ENCODE data around the gene ELL.
"Not testable (repeated sequence)": the region's sequence is repeated elsewhere in the genome, so short reads cannot be mapped to it uniquely, and the experiment has no call there.

ELL gene

DNA sequence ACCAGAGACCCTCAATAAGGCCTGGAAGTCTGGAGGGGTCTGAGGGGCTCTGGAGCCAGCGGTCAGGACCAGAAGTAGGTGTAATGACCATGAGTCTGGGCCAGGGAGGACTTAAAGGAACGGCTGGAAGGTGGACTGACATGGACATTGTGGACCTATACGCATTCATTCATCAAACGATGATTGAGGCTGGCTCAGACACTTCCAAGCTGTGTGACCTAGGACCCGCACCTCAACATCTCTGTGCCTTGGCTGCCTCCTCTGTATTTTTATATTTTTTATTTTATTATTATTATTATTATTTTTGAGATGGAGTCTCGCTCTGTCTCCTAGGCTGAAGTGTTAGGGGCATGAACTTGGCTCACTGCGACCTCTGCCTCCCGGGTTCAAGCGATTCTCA lies 115.1 kb downstream of the ELL start:
- H3K27ac ChIP-seq (replicated peaks), result no peak overlapping the region
- TF ChIP-seq GABPA (IDR thresholded peaks at IDR 0.05; ENCODE audit: low read depth) (no peak), SPI1 (IDR thresholded peaks at IDR 0.05; ENCODE audit: borderline replicate concordance, low read depth) (no peak), POLR2AphosphoS5 (IDR thresholded peaks at IDR 0.05; ENCODE audit: low read depth) (no peak), REST (IDR thresholded peaks at IDR 0.05; ENCODE audit: insufficient replicate concordance, low read depth) (no peak)
- TF ChIP-seq, protein P1, sequence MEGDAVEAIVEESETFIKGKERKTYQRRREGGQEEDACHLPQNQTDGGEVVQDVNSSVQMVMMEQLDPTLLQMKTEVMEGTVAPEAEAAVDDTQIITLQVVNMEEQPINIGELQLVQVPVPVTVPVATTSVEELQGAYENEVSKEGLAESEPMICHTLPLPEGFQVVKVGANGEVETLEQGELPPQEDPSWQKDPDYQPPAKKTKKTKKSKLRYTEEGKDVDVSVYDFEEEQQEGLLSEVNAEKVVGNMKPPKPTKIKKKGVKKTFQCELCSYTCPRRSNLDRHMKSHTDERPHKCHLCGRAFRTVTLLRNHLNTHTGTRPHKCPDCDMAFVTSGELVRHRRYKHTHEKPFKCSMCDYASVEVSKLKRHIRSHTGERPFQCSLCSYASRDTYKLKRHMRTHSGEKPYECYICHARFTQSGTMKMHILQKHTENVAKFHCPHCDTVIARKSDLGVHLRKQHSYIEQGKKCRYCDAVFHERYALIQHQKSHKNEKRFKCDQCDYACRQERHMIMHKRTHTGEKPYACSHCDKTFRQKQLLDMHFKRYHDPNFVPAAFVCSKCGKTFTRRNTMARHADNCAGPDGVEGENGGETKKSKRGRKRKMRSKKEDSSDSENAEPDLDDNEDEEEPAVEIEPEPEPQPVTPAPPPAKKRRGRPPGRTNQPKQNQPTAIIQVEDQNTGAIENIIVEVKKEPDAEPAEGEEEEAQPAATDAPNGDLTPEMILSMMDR (IDR thresholded peaks at IDR 0.05; ENCODE audit: insufficient read depth, low read length), result no peak
- H3K27me3 ChIP-seq (ENCODE audit: insufficient read depth, poor library complexity, severe bottlenecking), result no peaks in the 10 kb centered on the region
- no peak for DNase-seq (ENCODE audit: low read depth in 1 of 2, low spot score in 1 of 2)
- no peak overlapping the region for H3K4me3 ChIP-seq (replicated peaks; ENCODE audit: insufficient read depth, low read length)

- not testable (repeated sequence) for H3K27me3 ChIP-seq (ENCODE audit: insufficient read depth, poor library complexity, severe bottlenecking); H3K27ac ChIP-seq (replicated peaks); H3K4me3 ChIP-seq (replicated peaks; ENCODE audit: insufficient read depth, low read length); DNase-seq (ENCODE audit: low read depth in 1 of 2, low spot score in 1 of 2)
Observed at GRCh38 chr19:18405754-18406153, 116.1 kb downstream of the ELL start.

- peak in 1 of 2 experiments; percentile 63 for DNase-seq (ENCODE audit: low read depth in 1 of 2, low spot score in 1 of 2)
- H3K4me3 ChIP-seq (replicated peaks; ENCODE audit: insufficient read depth, low read length); H3K27me3 ChIP-seq (ENCODE audit: insufficient read depth, poor library complexity, severe bottlenecking): not testable (repeated sequence)
- peak overlapping the region; percentile 78 for H3K27ac ChIP-seq (replicated peaks)
- peak; percentile 86 for TF ChIP-seq SPI1 (IDR thresholded peaks at IDR 0.05; ENCODE audit: borderline replicate concordance, low read depth)
Observed at GRCh38 chr19:18402455-18403248, 119.2 kb downstream of the ELL start.

- Histone ChIP-seq H3K27ac (replicated peaks) (peak overlapping the region; percentile 78), H3K4me3 (replicated peaks; ENCODE audit: insufficient read depth, low read length) (no peak overlapping the region), H3K27me3 (ENCODE audit: insufficient read depth, poor library complexity, severe bottlenecking) (no peaks in the 10 kb centered on the region)
- DNase-seq (ENCODE audit: low read depth in 1 of 2, low spot score in 1 of 2), result peak; percentile 87 to 98
- TF ChIP-seq, protein P1 (IDR thresholded peaks at IDR 0.05; ENCODE audit: insufficient read depth, low read length), result peak; percentile 55
- no peak for TF ChIP-seq REST (IDR thresholded peaks at IDR 0.05; ENCODE audit: insufficient replicate concordance, low read depth)
- TF ChIP-seq POLR2AphosphoS5 (IDR thresholded peaks at IDR 0.05; ENCODE audit: low read depth), result peak; percentile 62
- TF ChIP-seq SPI1 (IDR thresholded peaks at IDR 0.05; ENCODE audit: borderline replicate concordance, low read depth), result peak; percentile 99
- TF ChIP-seq GABPA (IDR thresholded peaks at IDR 0.05; ENCODE audit: low read depth), result peak; percentile 51; the same call in 1 of the 2 replicates
Observed at GRCh38 chr19:18401580-18402112, 120.2 kb downstream of the ELL start.

All from HL-60 (cell line).